HG03108 (cell line): ENCODE data around the gene BTNL3.
"Not testable (repeated sequence)": the region's sequence is repeated elsewhere in the genome, so short reads cannot be mapped to it uniquely, and the experiment has no call there.

Source experiments
- ATAC-seq: cut with Tn5 transposase; IDR thresholded peaks from one replicate; pipeline ENCODE4 v1.9.1; 2021; ENCODE audit warnings: moderate library complexity; ENCODE audit not compliant: unreplicated experiment

BTNL3 gene, protein sequence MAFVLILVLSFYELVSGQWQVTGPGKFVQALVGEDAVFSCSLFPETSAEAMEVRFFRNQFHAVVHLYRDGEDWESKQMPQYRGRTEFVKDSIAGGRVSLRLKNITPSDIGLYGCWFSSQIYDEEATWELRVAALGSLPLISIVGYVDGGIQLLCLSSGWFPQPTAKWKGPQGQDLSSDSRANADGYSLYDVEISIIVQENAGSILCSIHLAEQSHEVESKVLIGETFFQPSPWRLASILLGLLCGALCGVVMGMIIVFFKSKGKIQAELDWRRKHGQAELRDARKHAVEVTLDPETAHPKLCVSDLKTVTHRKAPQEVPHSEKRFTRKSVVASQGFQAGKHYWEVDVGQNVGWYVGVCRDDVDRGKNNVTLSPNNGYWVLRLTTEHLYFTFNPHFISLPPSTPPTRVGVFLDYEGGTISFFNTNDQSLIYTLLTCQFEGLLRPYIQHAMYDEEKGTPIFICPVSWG

DNA sequence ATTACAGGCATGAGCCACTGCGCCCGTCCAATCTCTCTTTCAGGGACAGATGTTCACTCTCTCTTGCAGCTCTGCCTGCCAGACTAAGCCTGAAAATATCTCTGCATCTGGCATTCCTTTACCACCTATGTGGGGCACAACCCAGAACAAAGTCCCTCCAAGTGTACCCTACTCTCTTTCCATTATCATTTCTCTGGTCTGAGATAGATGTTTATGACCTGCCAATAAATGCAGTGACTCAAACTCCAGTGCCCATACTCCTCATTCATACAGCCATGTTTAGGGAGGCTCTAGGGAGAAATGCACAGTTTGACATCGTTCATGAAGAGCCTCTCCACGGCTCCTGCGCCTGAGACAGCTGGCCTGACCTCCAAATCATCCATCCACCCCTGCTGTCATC lies at the start of gene BTNL3:
TSS of gene BTNL3 (plus strand) at position 255 of the 400 bp plus-strand sequence. CDS start 183 bp downstream, outside the sequence.
- no peak for ATAC-seq

DNA sequence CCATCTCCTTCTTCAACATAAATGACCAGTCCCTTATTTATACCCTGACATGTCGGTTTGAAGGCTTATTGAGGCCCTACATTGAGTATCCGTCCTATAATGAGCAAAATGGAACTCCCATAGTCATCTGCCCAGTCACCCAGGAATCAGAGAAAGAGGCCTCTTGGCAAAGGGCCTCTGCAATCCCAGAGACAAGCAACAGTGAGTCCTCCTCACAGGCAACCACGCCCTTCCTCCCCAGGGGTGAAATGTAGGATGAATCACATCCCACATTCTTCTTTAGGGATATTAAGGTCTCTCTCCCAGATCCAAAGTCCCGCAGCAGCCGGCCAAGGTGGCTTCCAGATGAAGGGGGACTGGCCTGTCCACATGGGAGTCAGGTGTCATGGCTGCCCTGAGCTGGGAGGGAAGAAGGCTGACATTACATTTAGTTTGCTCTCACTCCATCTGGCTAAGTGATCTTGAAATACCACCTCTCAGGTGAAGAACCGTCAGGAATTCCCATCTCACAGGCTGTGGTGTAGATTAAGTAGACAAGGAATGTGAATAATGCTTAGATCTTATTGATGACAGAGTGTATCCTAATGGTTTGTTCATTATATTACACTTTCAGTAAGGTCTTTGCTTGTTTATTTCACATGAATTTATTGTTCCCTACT lies 38.2 kb upstream of the BTNL3 start:
- ATAC-seq = no peak

DNA sequence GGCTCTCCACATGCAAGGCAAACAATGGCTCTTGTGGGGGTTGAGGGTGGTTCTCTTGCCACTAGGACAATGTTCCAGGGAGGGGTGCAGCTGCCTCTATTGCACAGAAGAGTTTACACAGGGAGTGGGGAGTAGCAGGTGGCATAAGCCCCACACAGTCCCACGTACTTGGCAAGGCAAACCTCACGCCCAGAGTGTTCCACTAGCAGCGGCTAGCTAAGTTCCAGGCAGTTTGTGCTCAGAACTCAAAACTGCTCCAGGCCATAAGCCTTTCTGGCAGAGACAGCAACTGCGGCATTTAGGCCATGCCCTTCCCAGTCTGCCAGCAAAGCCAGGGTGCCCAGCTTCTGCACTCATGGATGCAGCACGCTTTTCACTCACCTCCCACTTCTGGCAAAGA lies 29.0 kb upstream of the BTNL3 start:
- ATAC-seq = no peak

DNA sequence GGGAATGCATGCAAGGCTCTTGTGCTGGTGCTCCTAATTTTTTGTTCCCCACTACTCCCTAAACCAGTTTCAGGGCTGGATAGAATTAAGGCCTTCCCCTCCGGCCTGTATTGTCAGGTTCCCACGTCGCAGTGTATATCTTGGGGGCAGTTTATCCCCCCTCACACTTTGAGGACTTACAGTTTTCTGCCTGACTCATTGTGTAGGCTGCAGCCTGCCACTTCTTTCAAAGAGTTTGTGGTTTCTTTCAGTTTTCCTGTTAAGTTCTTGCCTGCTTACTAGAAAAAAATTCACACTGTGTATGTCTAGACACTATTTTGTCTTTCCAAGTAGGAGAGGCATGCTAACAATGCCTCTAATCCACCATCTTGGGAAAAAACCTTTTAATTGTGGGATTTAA lies 28.4 kb upstream of the BTNL3 start:
- ATAC-seq = no peak

DNA sequence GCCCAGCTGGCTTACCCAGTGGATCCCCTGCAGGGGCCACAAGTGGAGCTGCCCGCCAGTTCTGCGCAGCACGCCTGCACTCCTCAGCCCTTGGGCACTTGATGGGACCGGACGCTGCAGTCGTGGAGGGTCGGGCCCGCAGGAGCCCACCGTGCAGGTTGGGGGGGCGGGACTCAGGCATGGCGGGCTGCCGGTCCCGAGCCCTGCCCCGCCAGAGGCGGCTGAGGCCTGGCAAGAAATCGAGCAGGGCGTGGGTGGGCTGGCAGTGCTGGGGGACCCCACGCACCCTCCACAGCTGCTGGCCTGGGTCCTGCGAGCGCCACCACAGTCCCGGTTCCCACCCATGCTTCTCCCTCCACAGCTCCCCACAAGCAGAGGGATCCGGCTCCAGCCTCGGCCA lies 19.2 kb upstream of the BTNL3 start:
- ATAC-seq = no peak

DNA sequence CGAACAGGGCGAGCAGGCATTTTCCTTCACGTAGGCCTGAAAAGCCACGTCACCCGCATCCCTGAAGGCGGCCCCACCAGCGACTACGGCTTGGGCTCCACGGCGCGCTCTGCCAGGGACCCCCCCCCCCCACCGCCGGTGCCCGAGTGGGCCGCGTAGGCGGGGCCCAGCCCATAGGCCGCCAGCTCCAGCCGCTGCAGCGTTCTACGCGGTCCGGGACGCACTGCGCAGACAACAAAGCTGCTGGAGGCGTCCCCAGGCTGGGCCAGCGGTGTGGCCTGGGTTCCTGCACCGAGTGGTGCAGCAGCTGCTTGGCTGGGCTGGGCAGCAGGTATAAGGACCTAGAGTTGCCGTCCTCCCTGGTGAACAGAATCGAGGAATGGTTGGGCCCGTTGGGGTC lies 18.3 kb upstream of the BTNL3 start:
- no peak for ATAC-seq

DNA sequence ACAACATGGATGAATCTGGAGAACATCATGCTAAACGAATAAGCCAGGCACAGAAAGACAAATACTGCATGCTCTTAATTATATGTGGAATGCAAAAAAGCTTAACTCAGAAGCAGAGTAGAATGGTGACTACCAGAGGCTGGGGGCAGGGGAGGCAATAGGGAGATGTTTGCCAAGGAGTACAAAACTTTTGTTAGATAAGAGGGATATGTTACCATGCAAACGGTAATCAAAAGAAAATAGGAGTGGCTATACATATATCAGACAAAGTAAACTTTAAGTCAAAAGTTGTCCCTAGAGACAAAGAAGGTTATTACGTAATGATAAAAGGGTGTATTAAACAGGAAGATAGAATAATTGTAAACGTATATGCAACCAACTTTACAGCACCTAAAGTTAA lies 17.8 kb upstream of the BTNL3 start:
- no peak for ATAC-seq

DNA sequence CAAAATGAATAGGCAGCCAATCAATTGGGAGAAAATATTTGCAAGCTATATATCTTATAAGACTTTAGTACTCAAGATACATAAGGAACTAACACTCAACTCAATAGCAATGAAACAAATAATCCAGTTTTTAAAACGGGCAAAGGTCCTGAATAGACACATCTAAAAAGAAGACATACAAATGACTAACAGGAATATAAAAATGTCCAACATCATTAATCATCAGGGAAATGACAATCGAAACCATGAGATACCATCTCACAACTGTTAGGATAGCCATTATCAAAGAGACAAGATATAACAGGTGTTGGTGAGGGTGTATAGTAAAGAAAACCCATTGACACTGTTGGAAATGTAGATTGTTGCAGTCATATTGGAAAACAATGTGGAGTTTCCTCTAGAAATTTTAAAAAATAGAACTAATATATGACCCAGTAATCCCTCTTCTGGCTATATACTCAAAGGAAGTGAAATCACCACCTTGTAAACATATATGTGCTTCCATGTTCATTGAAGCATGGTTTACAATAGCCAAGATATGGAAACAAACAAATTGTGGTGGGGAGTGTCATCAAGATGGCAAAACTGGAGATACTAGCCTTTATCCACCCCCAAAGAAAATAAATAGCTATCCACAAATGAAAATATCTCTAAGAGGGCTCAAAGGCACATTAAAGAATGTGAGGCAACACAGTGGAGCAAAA lies 13.9 kb upstream of the BTNL3 start:
- no peak for ATAC-seq

DNA sequence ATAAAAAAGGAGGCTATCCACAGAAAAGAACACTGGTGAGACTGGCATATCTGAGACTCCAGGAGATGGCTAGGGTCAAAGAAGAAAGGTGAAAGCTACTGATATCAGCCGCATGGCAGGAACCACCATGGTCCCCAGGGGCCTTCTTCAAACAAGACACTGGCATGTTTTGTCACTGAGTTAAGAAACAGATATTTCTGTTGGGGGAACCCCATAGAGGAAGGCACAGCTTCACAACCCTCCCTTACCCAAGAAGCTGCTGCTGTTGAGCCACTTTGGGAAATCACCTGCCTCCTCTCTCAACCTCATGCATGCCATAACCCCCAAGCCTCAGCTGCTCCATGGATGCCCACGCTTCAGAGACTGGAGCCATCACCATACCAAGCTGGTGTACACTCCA lies 13.3 kb upstream of the BTNL3 start:
- peak; percentile 99 for ATAC-seq

DNA sequence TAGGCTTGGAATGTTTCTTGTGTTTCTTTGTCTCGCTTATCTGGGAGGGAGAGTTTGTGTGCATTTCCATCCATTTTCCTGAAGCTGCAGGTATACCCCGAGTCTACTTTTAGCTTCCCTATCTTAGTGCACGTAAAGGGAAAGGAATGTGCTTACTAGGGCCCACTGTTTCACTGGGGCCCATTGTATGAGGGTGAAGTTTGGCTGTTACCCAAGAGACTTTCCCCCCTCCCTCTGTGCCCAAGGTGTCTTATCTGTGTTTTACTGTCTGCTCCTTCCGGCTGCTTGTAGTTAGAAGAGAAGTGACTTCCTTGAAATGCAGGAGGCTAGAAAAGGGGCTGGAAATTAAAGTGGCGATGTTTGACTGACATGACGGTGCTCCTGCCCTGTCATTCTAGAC lies 12.1 kb upstream of the BTNL3 start:
- ATAC-seq = no peak

DNA sequence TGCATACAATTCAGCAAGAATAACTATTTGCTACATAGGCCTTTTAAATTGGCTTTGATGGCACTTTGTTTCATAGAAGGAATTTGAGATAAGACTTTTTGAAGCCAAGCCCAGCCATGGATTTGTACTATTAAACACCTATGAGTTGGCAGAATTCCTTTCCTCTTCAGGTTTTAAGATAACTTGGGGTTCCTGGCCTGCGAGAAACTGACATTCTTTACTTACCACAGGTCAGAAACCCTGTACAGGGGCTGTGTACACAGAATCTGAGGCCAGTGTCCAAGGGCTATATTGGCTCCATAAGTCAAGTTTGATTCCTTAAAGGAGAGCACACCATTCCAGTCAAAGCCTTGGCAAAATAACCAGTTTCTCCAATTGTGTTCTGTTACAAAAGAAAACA lies 10.8 kb upstream of the BTNL3 start:
- ATAC-seq = no peak

DNA sequence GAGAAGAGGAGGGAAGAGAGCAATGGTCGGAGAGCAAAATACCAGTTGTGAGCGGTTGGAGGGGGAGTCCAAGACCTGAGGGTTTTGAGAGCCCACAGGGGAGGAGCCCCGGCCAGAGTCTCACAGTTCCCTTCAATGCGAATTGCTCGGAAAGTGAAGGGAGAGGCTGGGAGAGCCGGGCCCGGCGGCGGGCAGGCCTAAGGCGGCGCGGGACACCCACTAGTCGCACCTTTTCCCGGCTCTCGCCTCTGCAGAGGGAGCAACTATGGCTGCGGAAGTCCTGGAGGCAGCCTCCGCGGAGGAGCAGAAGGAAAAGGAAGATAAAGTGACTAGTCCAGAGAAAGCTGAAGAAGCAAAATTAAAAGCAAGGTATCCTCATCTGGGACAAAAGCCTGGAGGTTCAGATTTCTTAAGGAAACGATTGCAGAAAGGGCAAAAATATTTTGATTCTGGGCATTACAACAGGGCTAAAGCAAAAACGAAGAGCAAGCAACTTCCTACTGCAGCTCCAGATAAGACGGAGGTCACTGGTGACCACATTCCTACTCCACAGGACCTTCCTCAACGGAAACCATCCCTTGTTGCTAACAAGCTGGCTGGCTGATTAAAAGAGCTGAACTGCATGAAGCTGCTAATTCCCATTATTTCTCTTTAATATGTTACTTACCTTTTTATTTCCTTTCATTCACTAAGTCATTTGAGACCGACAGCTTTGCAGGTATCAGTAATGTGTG lies 6.5 kb upstream of the BTNL3 start:
- no peak for ATAC-seq

DNA sequence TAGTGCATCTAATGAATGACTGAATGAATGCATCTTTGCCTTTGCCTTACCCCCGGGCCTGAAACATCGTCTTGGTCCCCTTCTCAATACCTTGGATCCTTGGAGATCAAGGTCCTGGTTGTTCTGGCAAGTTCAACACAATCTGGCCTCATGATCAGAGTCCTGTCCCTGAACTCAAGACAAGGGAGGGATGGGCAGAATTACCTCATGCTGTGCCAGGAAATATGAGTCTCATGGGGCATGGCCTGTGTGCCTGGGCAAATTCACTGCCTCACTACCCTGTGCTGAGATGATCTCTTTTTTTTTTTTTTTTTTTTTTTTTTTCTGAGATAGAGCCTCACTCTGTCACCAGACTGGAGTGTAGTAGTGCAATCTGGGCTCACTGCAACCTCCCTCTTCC lies 630 bp upstream of the BTNL3 start:
- ATAC-seq = no peak

DNA sequence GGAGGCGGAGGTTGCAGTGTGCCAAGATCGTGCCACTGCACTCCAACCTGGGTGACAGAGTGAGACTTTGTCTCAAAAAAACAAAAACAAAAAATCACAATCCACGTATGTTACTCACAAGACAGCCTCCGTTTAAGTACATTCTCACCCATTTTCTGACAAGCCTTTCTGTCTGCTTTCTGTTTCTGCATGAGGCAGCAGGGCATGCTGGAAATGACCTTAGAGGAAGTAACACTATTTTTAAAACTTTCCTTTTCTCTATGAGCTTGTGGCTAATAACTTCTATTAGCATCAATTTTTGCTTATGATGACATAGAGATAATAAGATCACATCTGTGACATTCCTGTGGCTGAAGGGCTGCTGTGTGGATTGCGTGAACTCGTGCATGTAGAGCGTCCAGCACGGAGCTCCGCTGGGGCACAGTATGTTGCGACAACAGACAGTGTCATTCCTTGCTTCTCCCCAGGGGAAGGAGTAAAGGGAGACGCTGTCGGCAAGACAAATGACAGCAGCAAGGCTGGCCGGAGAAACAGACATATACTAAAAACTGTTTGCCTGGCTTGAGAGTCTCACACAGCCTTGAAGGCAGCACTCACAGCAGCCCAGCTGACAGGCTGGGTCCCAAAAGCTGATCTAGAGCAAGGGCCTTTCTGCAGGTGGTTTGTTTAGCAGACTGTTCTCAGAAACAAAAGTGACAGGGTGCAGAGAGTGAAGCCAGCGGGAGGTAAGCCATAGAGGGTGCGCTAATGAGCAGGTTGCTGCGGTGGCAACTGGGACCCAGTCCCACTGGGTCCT lies 1.6 kb downstream of the BTNL3 start:
- ATAC-seq = no peak

DNA sequence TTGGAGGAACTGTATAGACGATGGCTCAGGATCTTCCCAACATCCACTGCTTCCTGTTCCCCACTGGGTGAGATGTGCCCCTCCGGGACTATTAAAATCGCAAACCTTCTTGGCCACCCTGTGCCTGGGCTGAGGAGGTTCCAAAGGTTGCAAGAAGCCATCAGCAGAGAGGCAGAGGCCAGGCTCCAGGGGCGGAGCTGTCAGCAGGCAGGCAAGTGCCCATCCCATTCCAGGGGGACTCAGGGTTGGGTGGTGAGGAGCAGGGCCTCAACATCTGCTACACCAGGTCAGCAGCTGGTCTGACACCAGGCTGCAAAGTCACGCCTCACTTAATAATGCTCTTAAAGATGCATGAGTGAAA lies 2.2 kb downstream of the BTNL3 start:
- ATAC-seq = no peak

DNA sequence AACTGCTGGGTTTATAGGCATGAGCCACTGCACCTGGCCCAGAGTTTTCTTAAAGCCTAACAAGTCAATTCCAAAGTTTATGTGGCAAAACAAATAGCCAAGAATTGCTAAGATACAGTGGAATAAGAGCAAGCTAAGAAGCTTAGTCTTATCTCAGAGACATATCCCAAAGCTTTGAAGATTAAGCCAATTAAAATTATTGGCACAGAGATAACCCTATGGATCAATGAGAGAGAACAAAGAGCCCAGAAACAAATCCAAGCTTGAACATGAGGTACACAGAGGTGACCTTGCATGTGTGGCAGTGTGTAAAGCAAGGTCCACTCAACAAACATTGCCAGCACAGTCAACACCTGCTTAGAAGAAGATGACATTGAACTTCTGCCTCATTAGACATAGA lies 13.3 kb downstream of the BTNL3 start:
- ATAC-seq = no peak

DNA sequence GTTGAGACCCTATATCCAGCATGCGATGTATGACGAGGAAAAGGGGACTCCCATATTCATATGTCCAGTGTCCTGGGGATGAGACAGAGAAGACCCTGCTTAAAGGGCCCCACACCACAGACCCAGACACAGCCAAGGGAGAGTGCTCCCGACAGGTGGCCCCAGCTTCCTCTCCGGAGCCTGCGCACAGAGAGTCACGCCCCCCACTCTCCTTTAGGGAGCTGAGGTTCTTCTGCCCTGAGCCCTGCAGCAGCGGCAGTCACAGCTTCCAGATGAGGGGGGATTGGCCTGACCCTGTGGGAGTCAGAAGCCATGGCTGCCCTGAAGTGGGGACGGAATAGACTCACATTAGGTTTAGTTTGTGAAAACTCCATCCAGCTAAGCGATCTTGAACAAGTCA lies 17.1 kb downstream of the BTNL3 start:
- no peak for ATAC-seq

DNA sequence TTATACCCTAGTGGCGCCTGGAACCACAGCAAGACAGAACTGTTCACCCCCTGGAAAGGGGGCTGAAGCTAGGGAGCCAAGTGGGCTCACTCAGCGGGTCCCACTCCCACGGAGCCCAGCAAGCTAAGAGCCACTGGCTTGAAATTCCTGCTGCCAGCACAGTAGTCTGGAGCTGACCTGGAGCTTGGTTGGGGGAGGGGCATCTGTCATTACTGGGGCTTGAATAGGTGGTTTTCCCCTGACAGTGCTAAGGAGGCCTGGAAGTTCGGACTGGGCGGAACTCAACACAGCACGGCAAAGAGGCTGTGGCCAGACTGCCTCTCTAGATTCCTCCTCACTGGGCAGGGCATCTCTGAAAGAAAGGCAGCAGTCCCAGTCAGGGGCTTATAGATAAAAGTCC lies 19.5 kb downstream of the BTNL3 start:
- ATAC-seq = no peak

DNA sequence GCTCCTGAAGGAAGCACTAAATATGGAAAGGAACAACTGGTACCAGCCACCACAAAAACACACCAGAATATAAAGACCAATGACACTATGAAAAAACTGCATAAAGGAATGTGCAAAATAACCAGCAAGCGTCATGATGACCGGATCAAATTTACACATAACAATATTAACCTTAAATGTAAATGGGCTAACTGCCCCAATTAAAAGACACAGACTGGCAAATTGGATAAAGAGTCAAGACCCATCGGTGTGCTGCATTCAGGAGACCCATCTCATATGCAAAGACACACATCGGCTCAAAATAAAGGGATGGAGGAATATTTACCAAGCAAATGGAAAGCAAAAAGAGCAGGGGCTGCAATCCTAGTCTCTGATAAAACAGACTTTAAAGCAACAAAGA lies 21.4 kb downstream of the BTNL3 start:
- ATAC-seq = not testable (repeated sequence)

DNA sequence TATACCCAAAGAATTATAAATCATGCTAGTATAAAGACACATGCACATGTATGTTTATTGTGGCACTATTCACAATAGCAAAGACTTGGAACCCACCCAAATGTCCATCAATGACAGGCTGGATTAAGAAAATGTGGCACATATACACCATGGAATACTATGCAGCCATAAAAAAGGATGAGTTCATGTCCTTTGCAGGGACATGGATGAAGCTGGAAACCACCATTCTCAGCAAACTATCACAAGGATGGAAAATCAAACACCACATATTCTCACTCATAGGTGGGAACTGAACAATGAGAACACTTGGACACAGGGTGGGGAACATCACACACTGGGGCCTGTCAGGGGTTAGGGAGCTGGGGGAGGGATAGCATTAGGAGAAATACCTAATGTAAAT lies 26.0 kb downstream of the BTNL3 start:
- ATAC-seq = not testable (repeated sequence)
